GM12892 (cell line): ENCODE data around the gene FLG.

Source experiments
- POLR2A ChIP-seq: IDR thresholded peaks from 2 replicates; pipeline ENCODE4 v1.6.1; 2011; ENCODE audit warnings: low read depth, low read length, control low read depth
- POLR2AphosphoS5 ChIP-seq: IDR thresholded peaks from 2 replicates; pipeline ENCODE4 v1.6.1; 2011; ENCODE audit warnings: low read depth, low read length, control low read depth
- TAF1 ChIP-seq: IDR thresholded peaks from 2 replicates; pipeline ENCODE4 v1.6.1; 2011; ENCODE audit warnings: low read depth, mild to moderate bottlenecking, control low read depth, low read length, borderline replicate concordance

GRCh38 chr1:152374451-152374850 is 49.4 kb upstream of the FLG start:
- TF ChIP-seq POLR2A (no peak), POLR2AphosphoS5 (no peak), TAF1 (no peak)
